Breast epithelium (tissue), 4 donors: ENCODE data around the gene UPK3B. TPM values are rescaled to one million over a fixed set of nuclear protein-coding genes. Genes with fewer than 3 reads are reported as not detected.
"Not testable (repeated sequence)": the region's sequence is repeated elsewhere in the genome, so short reads cannot be mapped to it uniquely, and the experiment has no call there.

Source experiments
- DNase-seq, 2 donors: peaks; one replicate each; pipeline ENCODE4 v3.0.0-alpha.2; 2019; ENCODE audit warnings: low spot score in 2 of 2
- H3K27ac ChIP-seq, 2 donors: fragments of 200-600 bp; sonication (generic) in 1 of 2; one replicate each; pipeline ENCODE4 v1.5.1; 2016 to 2019; ENCODE audit warnings: mild to moderate bottlenecking in 1 of 2
- H3K27me3 ChIP-seq, 2 donors: fragments of 200-600 bp; sonication (generic) in 1 of 2; one replicate each; pipeline versions ENCODE4 v1.5.1 to v1.6.0; 2017 to 2019; ENCODE audit warnings: control low read depth in 1 of 2, mild to moderate bottlenecking in 1 of 2
- H3K36me3 ChIP-seq: fragments of 200-600 bp; one replicate; pipeline ENCODE4 v1.5.1; 2019
- H3K4me1 ChIP-seq, 2 donors: fragments of 200-600 bp; sonication (generic); one replicate each; pipeline ENCODE4 v1.5.1; 2016 to 2019; ENCODE audit warnings: control low read depth in 1 of 2
- H3K4me3 ChIP-seq, 3 donors: fragments of 200-600 bp; sonication (generic); 1 replicate in 2 of 3; 2 replicates in 1 of 3; pipeline ENCODE4 v1.5.1; 2016 to 2019; ENCODE audit warnings: mild to moderate bottlenecking in 3 of 3, moderate library complexity in 2 of 3
- H3K9me3 ChIP-seq, 2 donors: fragments of 200-600 bp; sonication (generic) in 1 of 2; one replicate each; pipeline ENCODE4 v1.5.1; 2016 to 2019; ENCODE audit warnings: control low read depth in 1 of 2
- CTCF ChIP-seq, 3 donors: fragments of 450-650 bp; IDR thresholded peaks; one replicate each; pipeline ENCODE4 v1.5.1; 2016 to 2017; ENCODE audit warnings: antibody characterized with exemption in 3 of 3, mild to moderate bottlenecking in 3 of 3, moderate library complexity in 3 of 3
- POLR2A ChIP-seq: fragments of 450-650 bp; IDR thresholded peaks from one replicate; pipeline ENCODE4 v1.6.1; 2016; ENCODE audit warnings: antibody characterized with exemption, mild to moderate bottlenecking, moderate library complexity
- POLR2AphosphoS5 ChIP-seq, 3 donors: sonication (generic); formaldehyde crosslinking; IDR thresholded peaks; one replicate each; pipeline ENCODE4 v1.6.1; 2017; ENCODE audit warnings: antibody characterized with exemption in 3 of 3
- intact Hi-C: fragments of 100-400 bp; cut with DNase I; formaldehyde crosslinking; loops from one replicate; pipeline ENCODE4 v1.15.1; 2023; ENCODE audit warnings: low total_unique reads
- total RNA-seq, 3 donors: library from RNA; depleted of rRNA; stranded (reverse); fragments of >200 nt; gene quantifications; one replicate each; pipeline ENCODE4 v1.1.0, GENCODE V29; 2016

UPK3B gene
- total RNA-seq, 3 donors from 2014 or later: 2.1 to 77.9 (median 5.9) TPM

- TF ChIP-seq CTCF (IDR thresholded peaks at IDR 0.05): no peak
- no peak for TF ChIP-seq POLR2AphosphoS5 (IDR thresholded peaks at IDR 0.05)
- no peak for TF ChIP-seq POLR2A
- Histone ChIP-seq H3K27me3 (no peaks in the 10 kb centered on the region), H3K4me1 (no peaks in the 10 kb centered on the region), H3K9me3 (no peaks in the 10 kb centered on the region), H3K36me3 (no peaks in the 10 kb centered on the region), H3K27ac (peak overlapping the region in 1 of 2 donors; percentile 68), H3K4me3 (no peak overlapping the region)
- intact Hi-C loops: no loop called here
- DNase-seq: no peak
Observed at GRCh38 chr7:76513817-76514799, 3.8 kb downstream of the UPK3B start.

- Histone ChIP-seq H3K27ac (no peak overlapping the region), H3K4me1 (no peaks in the 10 kb centered on the region), H3K27me3 (no peaks in the 10 kb centered on the region), H3K36me3 (no peaks in the 10 kb centered on the region), H3K4me3 (no peak overlapping the region), H3K9me3 (no peaks in the 10 kb centered on the region)
- no peak for DNase-seq
- intact Hi-C loops: no loop called here
- TF ChIP-seq POLR2AphosphoS5 (IDR thresholded peaks at IDR 0.05): no peak
- TF ChIP-seq POLR2A: no peak
- no peak for TF ChIP-seq CTCF (IDR thresholded peaks at IDR 0.05)
Observed at GRCh38 chr7:76514926-76515771, 4.8 kb downstream of the UPK3B start.

- Histone ChIP-seq H3K4me1 (no peaks in the 10 kb centered on the region), H3K9me3 (no peaks in the 10 kb centered on the region), H3K36me3 (no peaks in the 10 kb centered on the region), H3K27me3 (no peaks in the 10 kb centered on the region), H3K4me3 (no peak overlapping the region), H3K27ac (no peak overlapping the region)
- intact Hi-C loops: no loop called here
- TF ChIP-seq POLR2AphosphoS5 (IDR thresholded peaks at IDR 0.05) (no peak), CTCF (IDR thresholded peaks at IDR 0.05) (no peak), POLR2A (no peak)
- DNase-seq: no peak
Observed at GRCh38 chr7:76515999-76516443, 5.7 kb downstream of the UPK3B start.

GRCh38 chr7:76516932-76517331 is 6.6 kb downstream of the UPK3B start:
- intact Hi-C loops, H3K27ac ChIP-seq: not testable (repeated sequence)

GRCh38 chr7:76526183-76526582 is 15.8 kb downstream of the UPK3B start:
- H3K27ac ChIP-seq, H3K36me3 ChIP-seq, DNase-seq, H3K9me3 ChIP-seq, H3K27me3 ChIP-seq, H3K4me1 ChIP-seq, intact Hi-C loops, H3K4me3 ChIP-seq: not testable (repeated sequence)

More at GRCh38 chr7:76516932-76517331, 6.6 kb downstream of the UPK3B start:
- H3K9me3 ChIP-seq, H3K36me3 ChIP-seq, H3K4me1 ChIP-seq, DNase-seq, H3K4me3 ChIP-seq, H3K27me3 ChIP-seq: not testable (repeated sequence)

- H3K36me3 ChIP-seq, H3K4me3 ChIP-seq, H3K27me3 ChIP-seq, intact Hi-C loops, H3K9me3 ChIP-seq, H3K4me1 ChIP-seq, H3K27ac ChIP-seq, DNase-seq: not testable (repeated sequence)
Observed at GRCh38 chr7:76531643-76532042, 21.3 kb downstream of the UPK3B start.

GRCh38 chr7:76543197-76543596 is 32.8 kb downstream of the UPK3B start, which contains the start of gene SPDYE16:
SPDYE16 (minus strand) TSS chr7:76543297; CDS start chr7:76541459, 1,838 bp downstream.
- H3K27ac ChIP-seq, intact Hi-C loops, DNase-seq: not testable (repeated sequence)

More at GRCh38 chr7:76543197-76543596, 32.8 kb downstream of the UPK3B start, which contains the start of gene SPDYE16:
- H3K9me3 ChIP-seq, H3K27me3 ChIP-seq, H3K4me3 ChIP-seq, H3K4me1 ChIP-seq, H3K36me3 ChIP-seq: not testable (repeated sequence)
